GM21423 (cell line): ENCODE results near the gene VEPH1.

Experiments
- ATAC-seq: cut with Tn5 transposase; IDR thresholded peaks from one replicate; pipeline ENCODE4 v1.9.1; 2021; ENCODE audit warnings: mild to moderate bottlenecking, moderate library complexity; ENCODE audit not compliant: unreplicated experiment

VEPH1 gene

DNA sequence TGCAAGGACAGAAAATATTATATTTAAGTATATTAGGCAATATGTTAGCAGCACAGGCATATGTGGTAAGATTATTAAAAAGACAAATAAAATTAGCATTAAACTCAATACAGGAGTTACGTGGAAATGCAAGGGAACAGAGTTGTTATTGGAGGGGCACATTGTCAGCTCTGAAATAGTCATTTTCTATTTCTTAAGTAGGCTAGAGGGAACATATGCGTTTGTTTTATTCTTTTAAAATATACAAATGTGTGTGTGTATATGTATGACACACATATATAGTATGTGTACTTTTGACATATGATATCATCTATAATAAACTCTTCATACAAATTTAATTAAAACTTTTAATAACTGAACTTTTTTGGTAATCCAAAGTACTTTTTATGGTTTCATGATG, 22.8 kb upstream of the VEPH1 start:
- no peak for ATAC-seq

DNA sequence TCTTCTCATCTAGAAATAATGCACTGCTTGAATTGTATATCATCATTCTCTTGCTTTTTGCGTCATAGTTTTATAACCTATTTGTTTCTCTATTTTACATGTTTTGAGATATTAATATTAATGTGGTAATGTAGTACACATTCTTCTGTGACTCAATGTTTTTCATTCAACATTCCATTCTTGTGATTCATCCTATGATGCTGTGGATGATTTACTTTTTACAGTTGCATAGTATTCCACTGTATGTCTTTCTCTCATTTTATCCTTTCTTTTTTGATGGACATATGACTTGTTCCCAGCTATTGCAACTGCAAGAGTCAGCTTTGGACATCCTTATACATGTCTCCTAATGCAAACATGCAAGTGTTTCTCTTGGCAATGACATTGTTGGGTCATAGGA, 20.6 kb upstream of the VEPH1 start:
- no peak for ATAC-seq

GRCh38 chr3:157522648-157523047, 19.4 kb upstream of the VEPH1 start:
- ATAC-seq = no peak

DNA sequence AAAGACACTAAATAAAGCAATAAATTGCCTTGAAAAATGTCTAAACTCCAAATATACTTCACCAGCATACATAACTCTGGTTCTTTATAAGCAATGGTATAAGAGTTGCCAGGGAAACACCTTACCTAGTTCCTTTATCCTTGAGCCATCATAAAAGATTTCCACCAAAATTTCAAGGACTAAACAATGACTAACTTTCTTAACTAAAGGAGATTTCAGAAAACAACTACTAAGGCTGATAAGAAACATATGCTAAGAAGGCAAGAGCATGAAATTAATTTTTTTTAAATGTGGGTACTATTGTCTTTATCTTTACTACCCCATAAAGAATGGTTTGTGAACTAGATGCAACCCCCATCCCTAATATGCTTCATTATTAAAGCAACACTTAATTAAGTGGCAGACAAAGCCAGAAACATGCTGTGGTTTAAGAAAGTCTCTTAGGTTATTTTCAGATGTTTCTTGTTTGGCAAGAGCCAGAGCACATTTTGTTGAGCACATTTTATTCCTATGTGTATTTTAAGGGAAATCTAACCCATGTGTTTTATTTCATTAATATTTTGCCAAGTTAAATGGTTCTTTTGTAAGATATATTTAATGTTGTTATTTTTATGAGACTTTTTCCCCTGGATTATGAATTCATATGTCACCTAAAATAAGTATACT, 17.4 kb upstream of the VEPH1 start:
- ATAC-seq = no peak

DNA sequence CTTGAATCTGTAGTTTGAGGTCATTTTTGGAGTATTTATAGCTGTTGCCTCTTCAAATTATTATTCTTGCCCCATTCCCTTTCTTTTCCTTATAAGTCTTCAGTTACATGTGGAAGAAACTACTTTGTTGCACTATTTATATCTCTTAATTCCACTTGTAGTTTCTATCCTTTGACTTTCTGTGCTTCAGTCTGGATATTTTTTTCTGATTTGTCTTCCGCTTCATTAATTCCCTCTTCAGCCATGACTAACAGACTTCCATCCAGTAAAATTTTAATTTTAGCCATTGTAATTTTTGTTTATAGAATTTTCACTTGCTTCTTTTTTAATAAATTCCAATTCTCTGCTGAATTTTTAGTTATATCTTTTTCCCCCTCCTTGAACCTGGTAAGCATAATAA, 15.7 kb upstream of the VEPH1 start:
- no peak for ATAC-seq

- no peak for ATAC-seq
These were observed 13.7 kb upstream of the VEPH1 start for GRCh38 chr3:157516928-157517327.

DNA sequence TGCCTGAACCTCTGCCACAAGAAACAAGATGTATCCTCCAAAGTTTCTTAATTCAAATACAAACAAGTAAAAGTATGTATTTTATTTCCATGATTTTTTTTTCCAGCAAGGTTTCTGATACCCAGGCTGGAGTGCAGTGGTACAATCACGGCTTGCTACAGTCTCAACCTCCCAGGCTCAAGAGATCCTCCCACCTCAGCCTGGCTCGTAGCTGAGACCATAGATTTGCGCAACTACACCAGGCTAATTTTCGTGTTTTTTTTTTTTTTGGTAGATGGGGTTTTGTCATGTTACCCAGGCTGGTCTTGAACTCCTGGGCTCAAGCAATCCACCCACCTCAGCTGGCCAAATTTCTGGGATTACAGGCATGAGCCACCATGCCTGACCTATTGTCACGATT, 12.2 kb upstream of the VEPH1 start:
- no peak for ATAC-seq

DNA sequence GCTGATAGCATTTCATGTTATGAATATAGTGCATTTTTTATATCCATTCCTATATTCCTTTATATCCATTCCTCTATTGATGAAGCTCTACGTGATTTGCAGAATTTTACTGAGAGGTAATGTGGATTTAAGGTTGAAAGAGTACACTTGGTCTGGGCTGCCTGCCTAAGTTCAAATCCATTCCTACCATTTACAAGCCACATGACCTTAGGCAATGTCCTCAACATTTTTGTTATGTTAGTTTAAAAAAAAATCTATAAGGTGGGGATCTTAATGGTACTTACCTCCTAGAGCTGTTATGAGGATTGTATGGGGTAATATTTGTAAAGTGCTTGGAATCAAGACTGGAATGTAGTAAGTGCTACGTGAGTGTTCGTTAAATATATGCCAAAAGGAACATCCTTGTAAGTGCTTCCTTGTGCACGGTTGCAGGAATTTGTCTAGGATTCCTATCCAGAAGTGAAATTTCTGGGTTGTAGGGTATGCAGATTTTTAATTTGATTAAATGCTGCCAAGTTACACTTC, 11.2 kb upstream of the VEPH1 start:
- no peak for ATAC-seq

GRCh38 chr3:157513585-157513984, 10.4 kb upstream of the VEPH1 start:
- ATAC-seq = no peak

DNA sequence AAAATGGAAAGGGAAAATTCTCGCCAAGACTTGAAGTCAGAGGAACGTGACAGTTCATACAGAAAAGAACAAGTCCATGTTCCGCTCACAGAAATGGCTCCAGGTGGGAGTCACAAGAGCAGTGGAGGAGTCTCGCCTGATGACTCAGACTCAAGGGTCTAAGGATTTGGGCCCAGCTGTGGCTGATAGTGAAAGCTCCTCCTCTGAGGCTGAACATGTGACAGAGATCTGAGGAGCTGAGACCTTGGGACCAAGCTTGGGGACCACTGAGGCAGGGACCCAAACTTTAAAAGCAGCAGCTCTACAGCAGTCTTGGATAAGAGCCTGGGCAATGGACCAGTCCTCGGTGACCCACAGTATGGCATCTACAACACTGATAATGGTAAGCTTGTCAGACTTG, 9.3 kb upstream of the VEPH1 start:
- ATAC-seq = no peak

GRCh38 chr3:157508461-157508860, 5.2 kb upstream of the VEPH1 start:
- ATAC-seq = no peak

DNA sequence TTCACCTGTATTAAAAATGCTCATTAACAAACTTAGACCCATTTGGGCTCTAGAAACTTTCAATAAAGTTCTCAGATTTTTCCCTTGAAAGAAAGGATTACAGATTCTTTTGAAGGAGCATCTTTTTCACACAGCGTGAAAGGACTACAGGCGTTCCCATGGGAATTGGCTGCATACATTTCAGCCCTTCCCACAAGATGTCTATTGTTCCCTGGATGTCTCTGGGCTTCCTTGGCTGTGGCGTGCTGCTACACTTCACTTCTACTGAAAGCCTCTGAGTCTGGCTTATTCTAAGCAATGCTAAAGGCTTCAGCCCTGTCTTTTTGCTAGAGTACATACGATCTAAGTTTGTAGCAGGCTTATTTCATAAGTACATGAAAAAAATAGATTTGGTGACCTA, 1.4 kb downstream of the VEPH1 start:
- no peak for ATAC-seq

- ATAC-seq = no peak
These were observed 3.0 kb downstream of the VEPH1 start for GRCh38 chr3:157500232-157500631.

GRCh38 chr3:157499342-157499963, 3.8 kb downstream of the VEPH1 start:
- no peak for ATAC-seq

- no peak for ATAC-seq
These were observed 4.8 kb downstream of the VEPH1 start for GRCh38 chr3:157498371-157498770.

DNA sequence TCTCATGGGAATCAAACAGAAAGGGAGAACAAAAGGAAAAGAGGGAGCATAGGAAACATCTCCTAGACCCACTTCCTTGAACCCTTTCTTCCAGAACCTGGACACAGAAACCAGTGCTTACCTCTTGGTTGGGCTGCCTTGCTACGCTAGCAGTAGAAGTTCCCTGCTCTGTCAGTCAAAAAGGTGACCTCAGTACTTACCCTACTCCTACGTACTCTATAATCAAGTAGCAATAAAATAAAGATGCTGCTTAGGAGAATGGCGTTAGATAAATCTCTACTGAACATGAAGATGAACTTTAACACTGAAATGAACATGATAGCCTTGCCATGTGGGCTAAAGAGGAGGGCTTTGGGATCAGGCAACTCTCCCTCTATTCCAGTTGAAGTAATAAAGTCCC, 7.4 kb downstream of the VEPH1 start:
- no peak for ATAC-seq

DNA sequence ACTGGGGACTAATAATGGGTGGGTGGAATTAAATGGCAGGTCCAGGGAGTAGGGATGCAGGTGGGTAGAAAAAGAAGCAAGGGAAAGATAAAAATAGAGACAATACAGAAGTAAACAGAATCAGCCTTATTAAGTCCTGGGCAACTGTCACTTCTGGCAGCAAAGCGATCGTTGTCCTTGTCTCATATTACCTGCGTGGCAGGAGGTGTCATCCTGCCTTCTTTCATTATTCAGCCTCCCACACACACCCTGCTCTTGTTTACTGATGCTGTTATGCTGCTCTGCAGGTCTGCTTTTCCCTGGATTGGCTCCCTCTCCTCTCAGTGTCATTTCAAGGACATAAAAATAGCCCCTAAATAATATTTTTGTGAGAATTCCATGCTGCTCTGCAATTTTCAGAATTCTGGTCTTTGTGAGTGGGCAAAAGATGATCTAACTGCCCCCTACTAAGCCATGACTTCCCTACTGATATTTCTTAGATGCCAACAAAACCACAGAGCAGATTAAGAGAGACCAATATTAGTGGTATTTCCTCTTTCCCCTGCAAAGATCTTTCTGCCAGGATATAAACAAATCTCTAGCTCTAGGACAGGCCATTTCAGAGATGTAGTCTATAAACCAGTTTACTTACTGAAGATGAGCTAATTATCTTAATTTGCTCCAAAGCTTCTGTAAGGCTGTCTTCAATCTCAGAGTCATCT, 8.5 kb downstream of the VEPH1 start:
- no peak for ATAC-seq

DNA sequence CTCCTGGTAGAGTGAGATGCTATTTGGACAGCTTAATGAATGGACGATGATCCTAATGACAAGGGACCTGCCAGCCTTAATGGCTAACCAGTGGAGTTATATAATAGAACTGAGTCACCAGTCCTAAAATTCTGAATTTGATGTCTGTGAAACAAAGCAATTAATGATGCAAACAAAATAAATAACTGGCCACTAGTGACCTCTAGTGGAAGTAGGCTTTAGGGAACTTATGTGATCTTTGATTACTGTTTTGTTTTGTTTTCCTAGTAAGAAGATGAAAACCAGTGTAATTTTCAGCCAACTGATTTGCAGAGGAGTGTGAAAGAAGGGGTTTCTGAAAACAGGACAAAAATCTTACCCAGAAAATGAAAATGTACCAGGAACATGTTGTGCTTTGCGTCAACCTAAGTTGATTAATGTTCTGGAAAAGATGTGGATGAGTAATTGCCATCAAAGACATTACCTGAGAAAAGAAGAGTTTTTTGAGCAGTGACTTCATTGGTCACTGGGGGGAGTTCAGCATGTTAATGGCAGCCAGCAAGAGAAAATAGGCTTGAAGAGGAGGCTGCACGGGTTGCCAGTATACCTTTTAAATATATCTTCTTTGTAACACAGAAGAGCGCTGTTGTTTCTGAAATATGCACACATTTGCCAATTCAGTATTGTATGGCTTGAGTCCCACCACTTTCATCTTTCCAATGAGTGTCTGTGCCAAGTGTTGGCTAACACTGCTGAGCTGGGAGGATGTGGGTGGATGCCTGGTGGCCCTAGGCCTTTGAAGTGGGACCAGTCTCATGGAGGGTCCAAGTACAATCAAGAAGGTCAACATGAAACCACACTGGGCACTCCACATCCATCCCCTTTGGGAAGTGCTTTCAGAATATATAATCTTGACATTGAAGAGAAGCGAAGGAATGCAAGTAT, 9.3 kb downstream of the VEPH1 start:
- ATAC-seq = no peak

DNA sequence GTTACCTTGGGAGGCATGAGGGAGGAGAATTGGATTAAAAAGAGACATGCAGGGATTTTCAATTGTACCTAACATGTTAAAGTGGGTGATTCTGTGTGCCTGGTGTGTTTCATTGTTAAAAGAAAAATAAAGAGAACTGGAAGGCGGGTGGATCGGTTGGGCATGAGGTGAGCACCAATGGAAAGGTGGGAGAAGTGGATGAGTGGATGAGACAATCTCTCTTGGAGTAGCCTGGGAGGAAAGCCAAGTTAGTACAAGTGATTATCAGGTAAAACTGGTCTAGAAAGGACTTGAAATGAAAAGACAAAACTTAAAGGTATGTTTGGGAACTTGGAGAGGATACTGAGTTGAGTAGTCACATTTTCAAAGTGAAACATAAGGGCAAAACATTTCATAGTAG, 12.1 kb downstream of the VEPH1 start:
- ATAC-seq = no peak

- no peak for ATAC-seq
These were observed 15.1 kb downstream of the VEPH1 start for GRCh38 chr3:157488144-157488543.

DNA sequence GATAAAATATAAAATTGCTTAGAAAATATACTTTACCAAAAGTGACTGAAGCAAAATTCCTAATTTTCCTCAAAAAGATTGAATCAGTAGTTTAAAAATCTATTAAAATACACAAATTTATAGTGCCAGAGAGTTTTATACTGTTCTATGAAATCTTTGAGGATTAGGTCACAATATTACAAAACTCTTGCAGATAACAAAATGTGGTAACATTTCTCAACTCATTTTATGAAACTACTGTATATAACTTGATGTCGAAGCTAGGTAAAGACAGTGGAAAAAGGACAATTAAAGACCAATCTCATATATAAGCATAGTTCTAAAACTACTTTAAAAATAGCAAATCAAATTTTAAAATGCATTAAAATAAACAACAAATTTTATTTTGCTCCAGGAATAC, 15.9 kb downstream of the VEPH1 start:
- no peak for ATAC-seq
